ENCODE measurements around the gene PCDHA4. TPM values are rescaled to one million over a fixed set of nuclear protein-coding genes. Genes with fewer than 3 reads are reported as not detected.
"Not testable (repeated sequence)": the region's sequence is repeated elsewhere in the genome, so short reads cannot be mapped to it uniquely, and the experiment has no call there.

Gene PCDHA4
- total and polyA plus RNA-seq, 8 donors: 0.08 to 2.6 (median 1.1) TPM; not detected in 2

GRCh38 chr5:140821375-140822280 lies 14.8 kb downstream of the PCDHA4 start, which contains the start of gene PCDHA5:
PCDHA5 (plus strand) TSS chr5:140821613.
- TF ChIP-seq POLR2A (IDR thresholded peaks at IDR 0.05) (no peak), CTCF (IDR thresholded peaks at IDR 0.05) (peak in 2 of 7 experiments; percentile 8 to 18), EP300 (IDR thresholded peaks at IDR 0.05) (no peak), POLR2AphosphoS5 (IDR thresholded peaks at IDR 0.05) (no peak)
- no peak within 1 kb of the TSS for H3K27ac ChIP-seq
- peak in 1 of 2 donors; percentile 14 for DNase-seq
- intact Hi-C loops (cut with DNase I; ENCODE audit: low total_unique reads): no loop called here
- WGBS, 5 donors: 27 to 38% (median 30%) methylated on average over 38 to 39 of the region's 39 CpGs
- no peaks in the 10 kb centered on the region for H3K36me3 ChIP-seq
- peaks cover 0 to 55% (median 48%) of the 10 kb centered on the region in 4 donors for H3K9me3 ChIP-seq
- no peaks in the 10 kb centered on the region for H3K4me1 ChIP-seq
- peak within 1 kb of the TSS in 2 of 4 donors; percentile 6 to 19 for H3K4me3 ChIP-seq
- peaks cover 0 to 33% (median 0%) of the 10 kb centered on the region in 3 donors for H3K27me3 ChIP-seq

GRCh38 chr5:140822281-140822629 lies 15.4 kb downstream of the PCDHA4 start:
- Histone ChIP-seq H3K27ac (no peak overlapping the region), H3K27me3 (peaks cover 0 to 36% (median 0%) of the 10 kb centered on the region in 3 donors), H3K36me3 (no peaks in the 10 kb centered on the region), H3K4me1 (no peaks in the 10 kb centered on the region), H3K4me3 (no peak overlapping the region), H3K9me3 (peaks cover 0 to 53% (median 45%) of the 10 kb centered on the region in 4 donors)
- no peak for DNase-seq
- intact Hi-C loops (cut with DNase I; ENCODE audit: low total_unique reads): no loop called here
- TF ChIP-seq CTCF (IDR thresholded peaks at IDR 0.05): no peak
- TF ChIP-seq EP300 (IDR thresholded peaks at IDR 0.05): no peak
- no peak for TF ChIP-seq POLR2A (IDR thresholded peaks at IDR 0.05)
- no peak for TF ChIP-seq POLR2AphosphoS5 (IDR thresholded peaks at IDR 0.05)
- 24 to 29% (median 25%) methylated on average over 6 of the region's 6 CpGs for WGBS, 5 donors

GRCh38 chr5:140822969-140823368 lies 16.1 kb downstream of the PCDHA4 start:
- H3K36me3 ChIP-seq; DNase-seq; H3K4me3 ChIP-seq; intact Hi-C loops (cut with DNase I; ENCODE audit: low total_unique reads); H3K4me1 ChIP-seq; H3K27ac ChIP-seq: not testable (repeated sequence)
- Histone ChIP-seq H3K27me3 (peaks cover 0 to 43% (median 6%) of the 10 kb centered on the region in 3 donors), H3K9me3 (peaks cover 2 to 56% (median 52%) of the 10 kb centered on the region in 4 donors)
- 51 to 79% (median 60%) methylated on average over 16 to 48 of the region's 48 CpGs for WGBS, 5 donors

- Histone ChIP-seq H3K9me3 (peaks cover 6 to 59% (median 53%) of the 10 kb centered on the region in 4 donors), H3K4me1 (no peaks in the 10 kb centered on the region), H3K4me3 (no peak overlapping the region), H3K27ac (no peak overlapping the region), H3K36me3 (no peaks in the 10 kb centered on the region), H3K27me3 (peaks cover 0 to 48% (median 6%) of the 10 kb centered on the region in 3 donors)
- TF ChIP-seq EP300 (IDR thresholded peaks at IDR 0.05) (no peak), POLR2A (IDR thresholded peaks at IDR 0.05) (no peak), POLR2AphosphoS5 (IDR thresholded peaks at IDR 0.05) (no peak), CTCF (IDR thresholded peaks at IDR 0.05) (no peak)
- WGBS, 5 donors: 55 to 67% (median 61%) methylated on average over 33 to 38 of the region's 38 CpGs; no CpG with 5 or more reads in 1 of the 5 donors
- no peak for DNase-seq
- intact Hi-C loops (cut with DNase I; ENCODE audit: low total_unique reads): no loop called here
These were observed 16.6 kb downstream of the PCDHA4 start for GRCh38 chr5:140823475-140823874.
